ENCODE data around the gene PTP4A2.

- TF ChIP-seq CTCF (IDR thresholded peaks at IDR 0.05) (no peak), POLR2AphosphoS5 (IDR thresholded peaks at IDR 0.05) (no peak)
These were observed 11.7 kb upstream of the PTP4A2 start for GRCh38 chr1:31949862-31950261.
